GM20000 (cell line): ENCODE data around the gene RFK.

Source experiments
- DNase-seq: peaks from one replicate; pipeline ENCODE4 v3.0.0; 2012; ENCODE audit warnings: low spot score
- CTCF ChIP-seq: IDR thresholded peaks from 2 replicates; pipeline ENCODE4 v1.5.1; 2012; ENCODE audit warnings: mild to moderate bottlenecking, control low read depth; ENCODE audit errors: extremely low read depth, missing control alignments

RFK gene

GRCh38 chr9:76349865-76350264, 44.4 kb downstream of the RFK start:
- DNase-seq, result no peak
- TF ChIP-seq CTCF, result no peak

GRCh38 chr9:76342858-76343257, 51.4 kb downstream of the RFK start:
- no peak for DNase-seq
- no peak for TF ChIP-seq CTCF

GRCh38 chr9:76342201-76342600, 52.0 kb downstream of the RFK start:
- TF ChIP-seq CTCF, result no peak
- no peak for DNase-seq

GRCh38 chr9:76341616-76342015, 52.6 kb downstream of the RFK start:
- no peak for TF ChIP-seq CTCF
- no peak for DNase-seq

- no peak for DNase-seq
- TF ChIP-seq CTCF, result no peak
Measured at GRCh38 chr9:76338418-76338817, 55.8 kb downstream of the RFK start.

GRCh38 chr9:76336027-76336426, 58.2 kb downstream of the RFK start:
- TF ChIP-seq CTCF, result no peak
- no peak for DNase-seq
